ENCODE measurements around the gene WFDC2. TPM values are rescaled to one million over a fixed set of nuclear protein-coding genes. Genes with fewer than 3 reads are reported as not detected.

Gene WFDC2
- total and polyA plus RNA-seq, 2 experiments from 2014 or later: 28.0 to 155 TPM

DNA sequence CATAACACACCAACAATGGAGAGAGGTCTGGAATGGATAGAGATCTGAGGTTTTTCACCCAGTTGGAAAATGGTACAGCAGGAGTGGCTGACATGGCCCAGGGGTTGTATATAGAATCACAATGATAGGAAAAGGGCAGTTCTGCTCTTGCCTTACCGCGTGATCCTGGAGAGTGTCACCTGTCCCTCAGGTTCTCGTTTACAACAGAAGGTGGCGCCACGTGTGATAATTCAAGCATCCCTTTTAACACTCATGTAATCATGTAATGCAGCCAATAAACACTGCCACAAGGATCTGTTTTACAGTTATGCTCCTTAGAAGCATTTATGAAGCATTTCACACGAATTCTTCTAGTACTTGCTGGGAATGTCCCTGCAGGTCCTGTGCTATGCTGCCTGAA is 12.9 kb upstream of the WFDC2 start:
- Histone ChIP-seq H3K27me3 (ENCODE audit: insufficient read depth) (no peaks in the 10 kb centered on the region), H2AFZ (no peak overlapping the region), H3K4me2 (no peak overlapping the region), H3F3A (replicated peaks; ENCODE audit: low read depth) (0 out of 2 replicates have a peak, but pooled peaks cover 3% of the 10 kb centered on the region), H3K36me3 (ENCODE audit: insufficient read depth) (no peaks in the 10 kb centered on the region), H3K4me3 (no peak overlapping the region), H3K79me2 (replicated peaks; ENCODE audit: insufficient read depth) (no peaks in the 10 kb centered on the region), H3K27ac (ENCODE audit: low read depth) (no peak overlapping the region), H3K4me1 (ENCODE audit: insufficient read depth) (peaks cover 8% of the 10 kb centered on the region), H4K20me1 (replicated peaks; ENCODE audit: insufficient read depth) (no peaks in the 10 kb centered on the region), H3K9me2 (ENCODE audit: insufficient read depth) (no peaks in the 10 kb centered on the region)
- DNase-seq (ENCODE audit: low spot score) (peak; percentile 82), ATAC-seq (peak; percentile 89)
- H3K4me3 Mint-ChIP-seq: no peak overlapping the region
- peaks cover 5% of the 10 kb centered on the region for H3K4me1 Mint-ChIP-seq
- H3K27me3 Mint-ChIP-seq (ENCODE audit: insufficient read depth, low read depth, poor library complexity): no peaks in the 10 kb centered on the region
- H3K36me3 Mint-ChIP-seq (ENCODE audit: low read depth): no peaks in the 10 kb centered on the region
- no peak overlapping the region for H3K27ac Mint-ChIP-seq
- TF ChIP-seq CREB1 (CRISPR knock-in tag; IDR thresholded peaks at IDR 0.05; ENCODE audit: low read depth): no peak
- TF ChIP-seq, protein P1, sequence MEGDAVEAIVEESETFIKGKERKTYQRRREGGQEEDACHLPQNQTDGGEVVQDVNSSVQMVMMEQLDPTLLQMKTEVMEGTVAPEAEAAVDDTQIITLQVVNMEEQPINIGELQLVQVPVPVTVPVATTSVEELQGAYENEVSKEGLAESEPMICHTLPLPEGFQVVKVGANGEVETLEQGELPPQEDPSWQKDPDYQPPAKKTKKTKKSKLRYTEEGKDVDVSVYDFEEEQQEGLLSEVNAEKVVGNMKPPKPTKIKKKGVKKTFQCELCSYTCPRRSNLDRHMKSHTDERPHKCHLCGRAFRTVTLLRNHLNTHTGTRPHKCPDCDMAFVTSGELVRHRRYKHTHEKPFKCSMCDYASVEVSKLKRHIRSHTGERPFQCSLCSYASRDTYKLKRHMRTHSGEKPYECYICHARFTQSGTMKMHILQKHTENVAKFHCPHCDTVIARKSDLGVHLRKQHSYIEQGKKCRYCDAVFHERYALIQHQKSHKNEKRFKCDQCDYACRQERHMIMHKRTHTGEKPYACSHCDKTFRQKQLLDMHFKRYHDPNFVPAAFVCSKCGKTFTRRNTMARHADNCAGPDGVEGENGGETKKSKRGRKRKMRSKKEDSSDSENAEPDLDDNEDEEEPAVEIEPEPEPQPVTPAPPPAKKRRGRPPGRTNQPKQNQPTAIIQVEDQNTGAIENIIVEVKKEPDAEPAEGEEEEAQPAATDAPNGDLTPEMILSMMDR (conservative IDR thresholded peaks at IDR 0.05; ENCODE audit: low read depth in 2 of 2): peak; percentile 72 to 87
- H3K9me3 Mint-ChIP-seq: no peaks in the 10 kb centered on the region

DNA sequence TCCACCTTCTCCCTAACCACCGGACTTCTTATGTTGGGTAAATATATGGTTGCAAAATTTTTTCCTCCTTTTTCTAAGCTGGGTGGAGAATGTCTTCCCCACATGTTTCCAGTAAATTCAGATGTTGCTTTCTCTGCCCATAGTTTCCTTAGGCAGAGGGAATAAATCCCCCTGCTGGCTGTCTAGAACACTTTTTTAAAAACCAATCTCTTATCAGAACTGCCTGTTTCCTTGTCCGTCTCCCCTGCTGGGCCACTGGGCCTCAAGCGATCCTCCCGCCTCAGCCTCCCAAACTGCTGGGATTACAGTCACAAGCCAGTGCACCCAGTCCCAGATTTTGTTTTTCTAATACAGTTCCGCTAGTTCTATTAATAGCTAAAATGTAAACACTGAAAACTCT is 9.9 kb upstream of the WFDC2 start:
- Mint-ChIP-seq H3K9me3 (no peaks in the 10 kb centered on the region), H3K27me3 (ENCODE audit: insufficient read depth, low read depth, poor library complexity) (no peaks in the 10 kb centered on the region)

DNA sequence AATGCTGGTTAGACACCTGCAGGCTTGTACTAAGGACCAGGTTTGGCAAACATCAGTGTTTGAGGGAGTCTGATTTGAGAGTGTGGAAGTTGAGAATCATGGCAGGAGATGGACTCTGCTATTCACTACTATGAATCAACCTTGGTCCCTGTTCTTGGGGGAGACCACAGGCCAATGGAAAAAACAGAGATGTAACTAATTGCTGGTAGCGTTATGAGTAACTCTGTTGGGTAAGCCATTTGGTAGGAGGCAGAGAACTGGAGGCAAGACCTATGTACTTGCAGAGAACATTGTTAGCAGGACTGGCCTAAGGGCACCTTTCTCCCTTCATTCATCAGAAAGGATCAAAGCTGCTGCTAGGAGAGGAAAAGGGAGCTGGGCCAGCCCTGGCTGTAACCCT is 8.3 kb upstream of the WFDC2 start:
- no peak overlapping the region for H3K27ac Mint-ChIP-seq
- no peaks in the 10 kb centered on the region for H3K9me3 Mint-ChIP-seq
- H2AFZ ChIP-seq: no peak overlapping the region
- H3K27ac ChIP-seq (ENCODE audit: low read depth): no peak overlapping the region
- DNase-seq (ENCODE audit: low spot score) (no peak), ATAC-seq (no peak)
- H3K4me1 Mint-ChIP-seq: peaks cover 4% of the 10 kb centered on the region; the same call in 2 of the 3 replicates
- no peak overlapping the region for H3K4me3 ChIP-seq
- no peaks in the 10 kb centered on the region for H3K9me2 ChIP-seq (ENCODE audit: insufficient read depth)
- no peaks in the 10 kb centered on the region for H3F3A ChIP-seq (replicated peaks; ENCODE audit: low read depth)
- H3K79me2 ChIP-seq (replicated peaks; ENCODE audit: insufficient read depth): no peaks in the 10 kb centered on the region
- no peaks in the 10 kb centered on the region for H4K20me1 ChIP-seq (replicated peaks; ENCODE audit: insufficient read depth)
- H3K36me3 ChIP-seq (ENCODE audit: insufficient read depth): no peaks in the 10 kb centered on the region
- no peaks in the 10 kb centered on the region for H3K36me3 Mint-ChIP-seq (ENCODE audit: low read depth)
- H3K4me2 ChIP-seq: no peak overlapping the region
- 0 out of 2 replicates have a peak, but pooled peaks cover 4% of the 10 kb centered on the region for H3K4me1 ChIP-seq (ENCODE audit: insufficient read depth)
- no peak overlapping the region for H3K4me3 Mint-ChIP-seq
- no peaks in the 10 kb centered on the region for H3K27me3 ChIP-seq (ENCODE audit: insufficient read depth)
- H3K27me3 Mint-ChIP-seq (ENCODE audit: insufficient read depth, low read depth, poor library complexity): no peaks in the 10 kb centered on the region
- TF ChIP-seq STAT1 (IDR thresholded peaks at IDR 0.05; ENCODE audit: unreplicated experiment) (no peak), ZNF114 (CRISPR knock-in tag; IDR thresholded peaks at IDR 0.05) (no peak), ZNF331 (CRISPR knock-in tag; IDR thresholded peaks at IDR 0.05; ENCODE audit: low read depth) (no peak), EZH2 (IDR thresholded peaks at IDR 0.05; ENCODE audit: low read depth, unreplicated experiment) (no peak)
- TF ChIP-seq, protein P2, sequence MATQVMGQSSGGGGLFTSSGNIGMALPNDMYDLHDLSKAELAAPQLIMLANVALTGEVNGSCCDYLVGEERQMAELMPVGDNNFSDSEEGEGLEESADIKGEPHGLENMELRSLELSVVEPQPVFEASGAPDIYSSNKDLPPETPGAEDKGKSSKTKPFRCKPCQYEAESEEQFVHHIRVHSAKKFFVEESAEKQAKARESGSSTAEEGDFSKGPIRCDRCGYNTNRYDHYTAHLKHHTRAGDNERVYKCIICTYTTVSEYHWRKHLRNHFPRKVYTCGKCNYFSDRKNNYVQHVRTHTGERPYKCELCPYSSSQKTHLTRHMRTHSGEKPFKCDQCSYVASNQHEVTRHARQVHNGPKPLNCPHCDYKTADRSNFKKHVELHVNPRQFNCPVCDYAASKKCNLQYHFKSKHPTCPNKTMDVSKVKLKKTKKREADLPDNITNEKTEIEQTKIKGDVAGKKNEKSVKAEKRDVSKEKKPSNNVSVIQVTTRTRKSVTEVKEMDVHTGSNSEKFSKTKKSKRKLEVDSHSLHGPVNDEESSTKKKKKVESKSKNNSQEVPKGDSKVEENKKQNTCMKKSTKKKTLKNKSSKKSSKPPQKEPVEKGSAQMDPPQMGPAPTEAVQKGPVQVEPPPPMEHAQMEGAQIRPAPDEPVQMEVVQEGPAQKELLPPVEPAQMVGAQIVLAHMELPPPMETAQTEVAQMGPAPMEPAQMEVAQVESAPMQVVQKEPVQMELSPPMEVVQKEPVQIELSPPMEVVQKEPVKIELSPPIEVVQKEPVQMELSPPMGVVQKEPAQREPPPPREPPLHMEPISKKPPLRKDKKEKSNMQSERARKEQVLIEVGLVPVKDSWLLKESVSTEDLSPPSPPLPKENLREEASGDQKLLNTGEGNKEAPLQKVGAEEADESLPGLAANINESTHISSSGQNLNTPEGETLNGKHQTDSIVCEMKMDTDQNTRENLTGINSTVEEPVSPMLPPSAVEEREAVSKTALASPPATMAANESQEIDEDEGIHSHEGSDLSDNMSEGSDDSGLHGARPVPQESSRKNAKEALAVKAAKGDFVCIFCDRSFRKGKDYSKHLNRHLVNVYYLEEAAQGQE (IDR thresholded peaks at IDR 0.05; ENCODE audit: unreplicated experiment): no peak

More for the DNA sequence above, 9.9 kb upstream of the WFDC2 start:
- Histone ChIP-seq H3K27ac (ENCODE audit: low read depth) (no peak overlapping the region), H3K36me3 (ENCODE audit: insufficient read depth) (no peaks in the 10 kb centered on the region), H3K79me2 (replicated peaks; ENCODE audit: insufficient read depth) (no peaks in the 10 kb centered on the region), H3K27me3 (ENCODE audit: insufficient read depth) (no peaks in the 10 kb centered on the region), H3K4me1 (ENCODE audit: insufficient read depth) (no peaks in the 10 kb centered on the region), H3F3A (replicated peaks; ENCODE audit: low read depth) (no peaks in the 10 kb centered on the region), H3K9me2 (ENCODE audit: insufficient read depth) (no peaks in the 10 kb centered on the region), H2AFZ (no peak overlapping the region), H3K4me3 (no peak overlapping the region), H3K4me2 (no peak overlapping the region), H4K20me1 (replicated peaks; ENCODE audit: insufficient read depth) (no peaks in the 10 kb centered on the region)
- Mint-ChIP-seq H3K4me3 (no peak overlapping the region), H3K36me3 (ENCODE audit: low read depth) (no peaks in the 10 kb centered on the region), H3K4me1 (no peaks in the 10 kb centered on the region), H3K27ac (no peak overlapping the region)
- TF ChIP-seq STAT1 (IDR thresholded peaks at IDR 0.05; ENCODE audit: unreplicated experiment): no peak
- TF ChIP-seq, protein P3, sequence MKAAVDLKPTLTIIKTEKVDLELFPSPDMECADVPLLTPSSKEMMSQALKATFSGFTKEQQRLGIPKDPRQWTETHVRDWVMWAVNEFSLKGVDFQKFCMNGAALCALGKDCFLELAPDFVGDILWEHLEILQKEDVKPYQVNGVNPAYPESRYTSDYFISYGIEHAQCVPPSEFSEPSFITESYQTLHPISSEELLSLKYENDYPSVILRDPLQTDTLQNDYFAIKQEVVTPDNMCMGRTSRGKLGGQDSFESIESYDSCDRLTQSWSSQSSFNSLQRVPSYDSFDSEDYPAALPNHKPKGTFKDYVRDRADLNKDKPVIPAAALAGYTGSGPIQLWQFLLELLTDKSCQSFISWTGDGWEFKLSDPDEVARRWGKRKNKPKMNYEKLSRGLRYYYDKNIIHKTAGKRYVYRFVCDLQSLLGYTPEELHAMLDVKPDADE (IDR thresholded peaks at IDR 0.05): no peak
- TF ChIP-seq ZNF114 (CRISPR knock-in tag; IDR thresholded peaks at IDR 0.05): no peak
- DNase-seq (ENCODE audit: low spot score) (no peak), ATAC-seq (no peak)

Data from GM23338 (cell line).